HepG2 (cell line): ENCODE results near the gene YIPF3. TPM values are rescaled to one million over a fixed set of nuclear protein-coding genes. Genes with fewer than 3 reads are reported as not detected.

Experiments used
- BRF2 ChIP-seq: sonication (generic); formaldehyde crosslinking; IDR thresholded peaks from 2 replicates; pipeline ENCODE4 v1.8.1; 2022; ENCODE audit warnings: mild to moderate bottlenecking, missing genetic modification reagents
- DRAP1 ChIP-seq: IDR thresholded peaks from 2 replicates; pipeline ENCODE4 v1.6.1; 2016; ENCODE audit warnings: missing genetic modification reagents, missing compliant biosample characterization
- ESRRA ChIP-seq: sonication (generic); formaldehyde crosslinking; IDR thresholded peaks from 2 replicates; pipeline ENCODE4 v1.5.1; 2020; ENCODE audit warnings: mild to moderate bottlenecking, low read depth, missing genetic modification reagents
- GLI4 ChIP-seq: sonication (generic); formaldehyde crosslinking; IDR thresholded peaks from 2 replicates; pipeline ENCODE4 v1.5.1; 2020; ENCODE audit warnings: missing genetic modification reagents, mild to moderate bottlenecking, moderate library complexity, borderline replicate concordance
- HMG20A ChIP-seq: IDR thresholded peaks from 2 replicates; pipeline ENCODE4 v1.6.1; 2016; ENCODE audit warnings: borderline replicate concordance
- MAFG ChIP-seq: sonication (generic); formaldehyde crosslinking; IDR thresholded peaks from 2 replicates; pipeline ENCODE4 v1.5.1; 2020; ENCODE audit warnings: mild to moderate bottlenecking, missing genetic modification reagents
- MIER3 ChIP-seq: IDR thresholded peaks from 2 replicates; pipeline ENCODE4 v1.6.1; 2016; ENCODE audit warnings: missing compliant biosample characterization, borderline replicate concordance
- MXD1 ChIP-seq: sonication (generic); formaldehyde crosslinking; IDR thresholded peaks from 2 replicates; pipeline ENCODE4 v1.4.0; 2020; ENCODE audit warnings: mild to moderate bottlenecking, missing genetic modification reagents
- NFIB ChIP-seq: sonication (generic); formaldehyde crosslinking; IDR thresholded peaks from 2 replicates; pipeline ENCODE4 v1.9.0; 2021; ENCODE audit warnings: missing genetic modification reagents, mild to moderate bottlenecking, borderline replicate concordance
- NPAS2 ChIP-seq: sonication (generic); formaldehyde crosslinking; IDR thresholded peaks from 2 replicates; pipeline ENCODE4 v1.8.0; 2022; ENCODE audit warnings: mild to moderate bottlenecking, missing genetic modification reagents, borderline replicate concordance
- POLR2G ChIP-seq: fragments of 200-400 bp; formaldehyde crosslinking; IDR thresholded peaks from 2 replicates; pipeline ENCODE4 v1.6.1; 2018; ENCODE audit warnings: mild to moderate bottlenecking, low read depth, low read length, moderate library complexity
- RFXAP ChIP-seq: sonication (generic); formaldehyde crosslinking; IDR thresholded peaks from 2 replicates; pipeline ENCODE4 v1.4.0; 2020; ENCODE audit warnings: missing genetic modification reagents, borderline replicate concordance
- SIN3A ChIP-seq: IDR thresholded peaks from 2 replicates; pipeline ENCODE4 v1.6.1; 2011; ENCODE audit warnings: low read depth, mild to moderate bottlenecking, control low read depth, low read length, borderline replicate concordance
- SMYD3 ChIP-seq: sonication (generic); formaldehyde crosslinking; IDR thresholded peaks from 2 replicates; pipeline ENCODE4 v1.8.1; 2023; ENCODE audit warnings: mild to moderate bottlenecking, missing genetic modification reagents
- SNAPC2 ChIP-seq: sonication (generic); formaldehyde crosslinking; IDR thresholded peaks from 2 replicates; pipeline ENCODE4 v1.8.1; 2022; ENCODE audit warnings: mild to moderate bottlenecking, missing genetic modification reagents
- ZNF205 ChIP-seq: IDR thresholded peaks from 2 replicates; pipeline ENCODE4 v1.6.1; 2018; ENCODE audit warnings: missing biosample characterization, missing genetic modification reagents
- ZNF337 ChIP-seq: sonication (generic); formaldehyde crosslinking; IDR thresholded peaks from 2 replicates; pipeline ENCODE4 v1.5.1; 2020; ENCODE audit warnings: missing genetic modification reagents, low read depth, mild to moderate bottlenecking, borderline replicate concordance
- ZNF841 ChIP-seq: sonication (generic); formaldehyde crosslinking; IDR thresholded peaks from 2 replicates; pipeline ENCODE4 v1.8.1; 2023; ENCODE audit warnings: missing genetic modification reagents, borderline replicate concordance
- ZNF878 ChIP-seq: sonication (generic); formaldehyde crosslinking; IDR thresholded peaks from 2 replicates; pipeline ENCODE4 v1.8.1; 2023; ENCODE audit warnings: mild to moderate bottlenecking, missing genetic modification reagents, moderate library complexity
- polyA plus RNA-seq, 8 experiments: library from polyadenylated mRNA; depleted of rRNA in 3 of 8; stranded (reverse) in 7 of 8; unstranded in 1 of 8; fragments of >200 nt; fragmentation: Illumina TruSeq in 4 of 8; extraction: Trizol in 4 of 8; gene quantifications; 2 replicates each; pipeline versions ENCODE4 v1.2.1 to v1.2.3, GENCODE V29; 2011 to 2016; ENCODE audit warnings: low read depth in 4 of 8, missing spikeins in 1 of 8, mixed read lengths in 1 of 8; ENCODE audit not compliant: insufficient read depth in 1 of 8
- total RNA-seq, 5 experiments: library from RNA; depleted of rRNA; stranded (reverse); fragments of >200 nt; fragmentation: Illumina TruSeq; extraction: Trizol; gene quantifications; 2 replicates each; pipeline ENCODE4 v1.2.3, GENCODE V29; 2016; ENCODE audit warnings: low read depth in 1 of 5
- TF ChIP-seq, protein P1 (sequence below), 2 experiments: fragments of 450-650 bp in 1 of 2; sonication (generic) in 1 of 2; formaldehyde crosslinking; IDR thresholded peaks; 2 replicates each; pipeline versions ENCODE4 v1.5.0 to v1.8.0; 2020 to 2022; ENCODE audit warnings: mild to moderate bottlenecking in 1 of 2, missing genetic modification reagents in 1 of 2
- TF ChIP-seq, protein P2 (sequence below): fragments of 450-650 bp; IDR thresholded peaks from 2 replicates; pipeline ENCODE4 v1.6.1; 2017
- TF ChIP-seq, protein P3 (sequence below): sonication (generic); formaldehyde crosslinking; IDR thresholded peaks from 2 replicates; pipeline ENCODE4 v1.8.0; 2022; ENCODE audit warnings: missing genetic modification reagents, low read depth, mild to moderate bottlenecking, borderline replicate concordance
- TF ChIP-seq, protein P4 (sequence below): sonication (generic); formaldehyde crosslinking; IDR thresholded peaks from 2 replicates; pipeline ENCODE4 v1.5.1; 2020; ENCODE audit warnings: mild to moderate bottlenecking, moderate library complexity, missing genetic modification reagents

The YIPF3 gene
- total and polyA plus RNA-seq, 2 of the 13 experiments (the other 11 are each of a cell fraction or from before 2014, with no cell fraction given): 107 to 206 TPM

GRCh38 chr6:43496370-43497128 is 20.2 kb downstream of the YIPF3 start (continued):
- 0 out of 2 replicates have a peak, but pooled peaks have one; percentile 32 for TF ChIP-seq DRAP1 (CRISPR knock-in tag)
- TF ChIP-seq NPAS2 (CRISPR knock-in tag): no peak
- no peak for TF ChIP-seq ZNF337 (CRISPR knock-in tag)
- TF ChIP-seq ESRRA (CRISPR knock-in tag): 0 out of 2 replicates have a peak, but pooled peaks have one; percentile 25
- no peak for TF ChIP-seq NFIB (CRISPR knock-in tag)
- TF ChIP-seq, protein P1, sequence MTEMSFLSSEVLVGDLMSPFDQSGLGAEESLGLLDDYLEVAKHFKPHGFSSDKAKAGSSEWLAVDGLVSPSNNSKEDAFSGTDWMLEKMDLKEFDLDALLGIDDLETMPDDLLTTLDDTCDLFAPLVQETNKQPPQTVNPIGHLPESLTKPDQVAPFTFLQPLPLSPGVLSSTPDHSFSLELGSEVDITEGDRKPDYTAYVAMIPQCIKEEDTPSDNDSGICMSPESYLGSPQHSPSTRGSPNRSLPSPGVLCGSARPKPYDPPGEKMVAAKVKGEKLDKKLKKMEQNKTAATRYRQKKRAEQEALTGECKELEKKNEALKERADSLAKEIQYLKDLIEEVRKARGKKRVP (CRISPR knock-in tag; IDR thresholded peaks at IDR 0.05): no peak
- TF ChIP-seq SNAPC2 (CRISPR knock-in tag): no peak; the same call in 1 of the 2 replicates
- TF ChIP-seq ZNF878 (CRISPR knock-in tag): no peak
- TF ChIP-seq MXD1 (CRISPR knock-in tag): peak; percentile 55; the same call in 1 of the 2 replicates
- TF ChIP-seq MAFG: no peak
- no peak for TF ChIP-seq SMYD3 (CRISPR knock-in tag)
- no peak for TF ChIP-seq HMG20A (CRISPR knock-in tag)
- TF ChIP-seq, protein P2, sequence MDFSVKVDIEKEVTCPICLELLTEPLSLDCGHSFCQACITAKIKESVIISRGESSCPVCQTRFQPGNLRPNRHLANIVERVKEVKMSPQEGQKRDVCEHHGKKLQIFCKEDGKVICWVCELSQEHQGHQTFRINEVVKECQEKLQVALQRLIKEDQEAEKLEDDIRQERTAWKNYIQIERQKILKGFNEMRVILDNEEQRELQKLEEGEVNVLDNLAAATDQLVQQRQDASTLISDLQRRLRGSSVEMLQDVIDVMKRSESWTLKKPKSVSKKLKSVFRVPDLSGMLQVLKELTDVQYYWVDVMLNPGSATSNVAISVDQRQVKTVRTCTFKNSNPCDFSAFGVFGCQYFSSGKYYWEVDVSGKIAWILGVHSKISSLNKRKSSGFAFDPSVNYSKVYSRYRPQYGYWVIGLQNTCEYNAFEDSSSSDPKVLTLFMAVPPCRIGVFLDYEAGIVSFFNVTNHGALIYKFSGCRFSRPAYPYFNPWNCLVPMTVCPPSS: no peak
- TF ChIP-seq POLR2G: no peak; the same call in 1 of the 2 replicates
- no peak for TF ChIP-seq RFXAP (CRISPR knock-in tag)
- no peak for TF ChIP-seq ZNF841 (CRISPR knock-in tag)
- TF ChIP-seq GLI4 (CRISPR knock-in tag): no peak
- no peak for TF ChIP-seq BRF2 (CRISPR knock-in tag)
- TF ChIP-seq ZNF205: no peak; the same call in 1 of the 2 replicates
- no peak; the same call in 1 of the 2 replicates for TF ChIP-seq MIER3
- TF ChIP-seq, protein P3, sequence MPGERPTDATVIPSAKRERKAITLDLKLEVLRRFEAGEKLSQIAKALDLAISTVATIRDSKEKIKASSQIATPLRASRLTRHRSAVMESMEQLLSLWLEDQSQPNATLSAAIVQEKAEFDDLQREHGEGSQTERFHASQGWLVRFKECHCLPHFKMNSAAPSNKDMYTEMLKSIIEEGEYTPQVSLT: no peak
- TF ChIP-seq, protein P4, sequence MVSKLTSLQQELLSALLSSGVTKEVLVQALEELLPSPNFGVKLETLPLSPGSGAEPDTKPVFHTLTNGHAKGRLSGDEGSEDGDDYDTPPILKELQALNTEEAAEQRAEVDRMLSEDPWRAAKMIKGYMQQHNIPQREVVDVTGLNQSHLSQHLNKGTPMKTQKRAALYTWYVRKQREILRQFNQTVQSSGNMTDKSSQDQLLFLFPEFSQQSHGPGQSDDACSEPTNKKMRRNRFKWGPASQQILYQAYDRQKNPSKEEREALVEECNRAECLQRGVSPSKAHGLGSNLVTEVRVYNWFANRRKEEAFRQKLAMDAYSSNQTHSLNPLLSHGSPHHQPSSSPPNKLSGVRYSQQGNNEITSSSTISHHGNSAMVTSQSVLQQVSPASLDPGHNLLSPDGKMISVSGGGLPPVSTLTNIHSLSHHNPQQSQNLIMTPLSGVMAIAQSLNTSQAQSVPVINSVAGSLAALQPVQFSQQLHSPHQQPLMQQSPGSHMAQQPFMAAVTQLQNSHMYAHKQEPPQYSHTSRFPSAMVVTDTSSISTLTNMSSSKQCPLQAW: no peak
- TF ChIP-seq SIN3A: 0 out of 2 replicates have a peak, but pooled peaks have one; percentile 37
